Vagina (tissue), 2 donors: ENCODE measurements around the gene ELOA2.

Experiments
- POLR2A ChIP-seq, 2 donors: fragments of 450-650 bp; IDR thresholded peaks; one replicate each; pipeline ENCODE4 v1.6.1; 2017; ENCODE audit warnings: antibody characterized with exemption in 2 of 2, mild to moderate bottlenecking in 2 of 2, moderate library complexity in 2 of 2
- POLR2AphosphoS5 ChIP-seq, 2 donors: sonication (generic); formaldehyde crosslinking; IDR thresholded peaks; one replicate each; pipeline ENCODE4 v1.9.0; 2017; ENCODE audit warnings: antibody characterized with exemption in 2 of 2, mild to moderate bottlenecking in 2 of 2, low read depth in 1 of 2; ENCODE audit not compliant: insufficient read depth in 1 of 2
- TF ChIP-seq, protein P1 (sequence below), 3 experiments: fragments of 450-650 bp in 2 of 3; fragments of 200-600 bp in 1 of 3; sonication (generic) in 1 of 3; IDR thresholded peaks; one replicate each; pipeline ENCODE4 v1.5.1; 2017 to 2019; ENCODE audit warnings: antibody characterized with exemption in 3 of 3, mild to moderate bottlenecking in 2 of 3, moderate library complexity in 2 of 3

DNA sequence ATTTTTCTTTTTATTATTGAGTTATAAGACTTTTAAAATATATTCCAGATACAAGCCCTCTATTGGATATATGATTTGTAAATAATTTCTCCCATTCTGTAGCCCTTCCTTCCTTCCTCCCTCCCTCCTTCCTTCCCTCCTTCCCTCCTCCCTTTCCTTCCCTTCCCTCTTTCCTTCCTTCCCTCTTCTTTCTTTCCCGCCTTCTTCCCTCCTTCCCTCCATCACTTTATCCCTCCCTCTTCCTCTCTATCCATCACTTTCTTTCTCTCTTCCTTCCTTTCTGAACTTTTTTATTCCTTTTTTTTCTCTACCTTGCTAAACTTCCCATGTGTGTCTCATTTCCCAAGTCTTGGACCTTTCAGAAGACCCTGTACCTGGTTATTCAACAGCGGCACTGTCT lies 45.5 kb upstream of the ELOA2 start:
- TF ChIP-seq, protein P1, sequence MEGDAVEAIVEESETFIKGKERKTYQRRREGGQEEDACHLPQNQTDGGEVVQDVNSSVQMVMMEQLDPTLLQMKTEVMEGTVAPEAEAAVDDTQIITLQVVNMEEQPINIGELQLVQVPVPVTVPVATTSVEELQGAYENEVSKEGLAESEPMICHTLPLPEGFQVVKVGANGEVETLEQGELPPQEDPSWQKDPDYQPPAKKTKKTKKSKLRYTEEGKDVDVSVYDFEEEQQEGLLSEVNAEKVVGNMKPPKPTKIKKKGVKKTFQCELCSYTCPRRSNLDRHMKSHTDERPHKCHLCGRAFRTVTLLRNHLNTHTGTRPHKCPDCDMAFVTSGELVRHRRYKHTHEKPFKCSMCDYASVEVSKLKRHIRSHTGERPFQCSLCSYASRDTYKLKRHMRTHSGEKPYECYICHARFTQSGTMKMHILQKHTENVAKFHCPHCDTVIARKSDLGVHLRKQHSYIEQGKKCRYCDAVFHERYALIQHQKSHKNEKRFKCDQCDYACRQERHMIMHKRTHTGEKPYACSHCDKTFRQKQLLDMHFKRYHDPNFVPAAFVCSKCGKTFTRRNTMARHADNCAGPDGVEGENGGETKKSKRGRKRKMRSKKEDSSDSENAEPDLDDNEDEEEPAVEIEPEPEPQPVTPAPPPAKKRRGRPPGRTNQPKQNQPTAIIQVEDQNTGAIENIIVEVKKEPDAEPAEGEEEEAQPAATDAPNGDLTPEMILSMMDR (IDR thresholded peaks at IDR 0.05): no peak
- TF ChIP-seq POLR2AphosphoS5 (IDR thresholded peaks at IDR 0.05; ENCODE audit: insufficient read depth in 1 of 2, low read depth in 1 of 2): no peak
- no peak for TF ChIP-seq POLR2A (IDR thresholded peaks at IDR 0.05)
